KBM-7 (cell line): ENCODE measurements around the gene STOM.

ENCODE experiments used
- DNase-seq: peaks from one replicate; pipeline ENCODE4 v3.0.0-alpha.2; 2015
- in situ Hi-C: fragments of 300-500 bp; cut with MboI; formaldehyde crosslinking; loops from 2 replicates; pipeline ENCODE4 v1.14.3; 2020; ENCODE audit warnings: low sequenced_read_pairs, low pct_unique_long_range_greater_than_20kb, mixed read lengths

STOM gene

GRCh38 chr9:121309833-121310425 is 60.1 kb downstream of the STOM start:
- no peak for DNase-seq
- in situ Hi-C loops = loop anchor here (10.0 kb wide), 1 partner anchor 85 kb away; no protein-coding TSS in a partner anchor

- DNase-seq = no peak
- in situ Hi-C loops = no loop called here
Measured at GRCh38 chr9:121309171-121309570, 60.9 kb downstream of the STOM start.

- DNase-seq = no peak
- in situ Hi-C loops = no loop called here
Measured at GRCh38 chr9:121308765-121309164, 61.3 kb downstream of the STOM start.

GRCh38 chr9:121307976-121308375 is 62.1 kb downstream of the STOM start:
- no peak for DNase-seq
- in situ Hi-C loops = no loop called here

GRCh38 chr9:121305269-121305994 is 64.6 kb downstream of the STOM start:
- no peak for DNase-seq
- in situ Hi-C loops = no loop called here

GRCh38 chr9:121304707-121305106 is 65.3 kb downstream of the STOM start:
- no peak for DNase-seq
- in situ Hi-C loops = no loop called here

- in situ Hi-C loops = no loop called here
- DNase-seq = no peak
Measured at GRCh38 chr9:121303456-121304451, 66.3 kb downstream of the STOM start.

GRCh38 chr9:121302786-121303185 is 67.3 kb downstream of the STOM start:
- DNase-seq = no peak
- in situ Hi-C loops = no loop called here

- no peak for DNase-seq
- in situ Hi-C loops = no loop called here
Measured at GRCh38 chr9:121302341-121302740, 67.7 kb downstream of the STOM start.

- no peak for DNase-seq
- in situ Hi-C loops = no loop called here
Measured at GRCh38 chr9:121301881-121302286, 68.2 kb downstream of the STOM start.

- in situ Hi-C loops = no loop called here
- DNase-seq = no peak
Measured at GRCh38 chr9:121300283-121301119, 69.5 kb downstream of the STOM start.

- DNase-seq = no peak
Measured at GRCh38 chr9:121299467-121300282, 70.4 kb downstream of the STOM start.

GRCh38 chr9:121298689-121299466 is 71.2 kb downstream of the STOM start:
- in situ Hi-C loops = no loop called here

More at GRCh38 chr9:121299467-121300282, 70.4 kb downstream of the STOM start:
- in situ Hi-C loops = no loop called here

GRCh38 chr9:121298016-121298538 is 72.0 kb downstream of the STOM start:
- in situ Hi-C loops = no loop called here

More at GRCh38 chr9:121298689-121299466, 71.2 kb downstream of the STOM start:
- no peak for DNase-seq

GRCh38 chr9:121297389-121297788 is 72.7 kb downstream of the STOM start:
- no peak for DNase-seq
- in situ Hi-C loops = no loop called here

More at GRCh38 chr9:121298016-121298538, 72.0 kb downstream of the STOM start:
- no peak for DNase-seq

- no peak for DNase-seq
- in situ Hi-C loops = no loop called here
Measured at GRCh38 chr9:121296213-121297127, 73.6 kb downstream of the STOM start.
